SK-N-SH (cell line): ENCODE data around the gene ADTRP.

Experiments used
- CHD2 ChIP-seq: fragments of 150-350 bp; IDR thresholded peaks from 2 replicates; pipeline ENCODE4 v1.6.1; 2018; ENCODE audit warnings: low read length; ENCODE audit not compliant: partially characterized antibody
- POLR2AphosphoS5 ChIP-seq: IDR thresholded peaks from 2 replicates; pipeline ENCODE4 v1.6.1; 2012; ENCODE audit warnings: low read depth, low read length
- RAD21 ChIP-seq: IDR thresholded peaks from 2 replicates; pipeline ENCODE4 v1.6.1; 2012; ENCODE audit warnings: mild to moderate bottlenecking, low read length
- REST ChIP-seq: IDR thresholded peaks from 2 replicates; pipeline ENCODE4 v1.6.1; 2012; ENCODE audit warnings: mild to moderate bottlenecking, low read depth, low read length, moderate library complexity
- TAF1 ChIP-seq: IDR thresholded peaks from 2 replicates; pipeline ENCODE4 v1.6.1; 2012; ENCODE audit warnings: low read depth, mild to moderate bottlenecking, low read length, moderate library complexity, borderline replicate concordance
- YY1 ChIP-seq: IDR thresholded peaks from 2 replicates; pipeline ENCODE4 v1.4.0; 2012; ENCODE audit warnings: low read depth, mild to moderate bottlenecking
- TF ChIP-seq, protein P1 (sequence below): fragments of 200-600 bp; sonication (generic); IDR thresholded peaks from 2 replicates; pipeline ENCODE4 v1.6.1; 2017; ENCODE audit warnings: antibody characterized with exemption, mild to moderate bottlenecking, moderate library complexity

DNA sequence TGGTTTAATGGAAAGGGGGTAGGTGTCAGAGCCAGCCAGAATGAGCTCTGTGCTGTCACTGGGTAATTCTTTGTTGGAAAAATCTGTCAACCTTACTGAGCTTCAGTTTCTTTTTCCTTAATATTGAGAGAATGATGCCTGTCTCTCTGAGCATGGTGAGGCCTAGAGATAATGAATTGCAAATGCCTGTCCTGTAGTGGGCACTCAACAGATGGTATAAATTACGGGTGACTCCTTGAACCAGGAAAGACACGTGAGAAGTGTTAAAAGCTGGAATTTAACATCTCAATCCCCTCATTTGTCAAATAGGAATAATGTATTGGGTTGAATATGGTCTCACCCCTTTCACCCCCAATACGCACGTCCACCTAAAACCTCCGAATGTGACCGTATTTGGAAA is 74.9 kb downstream of the ADTRP start:
- TF ChIP-seq CHD2 (no peak), REST (no peak), YY1 (no peak), POLR2AphosphoS5 (no peak), TAF1 (no peak), RAD21 (no peak)
- TF ChIP-seq, protein P1, sequence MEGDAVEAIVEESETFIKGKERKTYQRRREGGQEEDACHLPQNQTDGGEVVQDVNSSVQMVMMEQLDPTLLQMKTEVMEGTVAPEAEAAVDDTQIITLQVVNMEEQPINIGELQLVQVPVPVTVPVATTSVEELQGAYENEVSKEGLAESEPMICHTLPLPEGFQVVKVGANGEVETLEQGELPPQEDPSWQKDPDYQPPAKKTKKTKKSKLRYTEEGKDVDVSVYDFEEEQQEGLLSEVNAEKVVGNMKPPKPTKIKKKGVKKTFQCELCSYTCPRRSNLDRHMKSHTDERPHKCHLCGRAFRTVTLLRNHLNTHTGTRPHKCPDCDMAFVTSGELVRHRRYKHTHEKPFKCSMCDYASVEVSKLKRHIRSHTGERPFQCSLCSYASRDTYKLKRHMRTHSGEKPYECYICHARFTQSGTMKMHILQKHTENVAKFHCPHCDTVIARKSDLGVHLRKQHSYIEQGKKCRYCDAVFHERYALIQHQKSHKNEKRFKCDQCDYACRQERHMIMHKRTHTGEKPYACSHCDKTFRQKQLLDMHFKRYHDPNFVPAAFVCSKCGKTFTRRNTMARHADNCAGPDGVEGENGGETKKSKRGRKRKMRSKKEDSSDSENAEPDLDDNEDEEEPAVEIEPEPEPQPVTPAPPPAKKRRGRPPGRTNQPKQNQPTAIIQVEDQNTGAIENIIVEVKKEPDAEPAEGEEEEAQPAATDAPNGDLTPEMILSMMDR: no peak
